GM12878 (cell line): ENCODE data around the gene YEATS4. TPM values are rescaled to one million over a fixed set of nuclear protein-coding genes. Genes with fewer than 3 reads are reported as not detected.

Experiments used
- ATAC-seq: fragments of 200-7000 bp; cut with Tn5 transposase; 3 replicates; pipeline ENCODE4 v1.9.1; 2020; ENCODE audit warnings: mild to moderate bottlenecking, moderate library complexity
- BruUV-seq: library from RNA; stranded (reverse); fragments of 400-500 nt; replicated peaks from 2 replicates; lab custom pipeline; 2021; lab: Mats Ljungman, UMichigan
- CTCF ChIA-PET: fragments of 300-600 bp; sonication (Branson Sonifier 250); formaldehyde crosslinking; extraction: SDS; loops from one replicate; lab custom pipeline; 2021; ENCODE audit warnings: inconsistent platforms; lab: Yijun Ruan, JAX
- POLR2A ChIA-PET: fragments of 350-600 bp; formaldehyde crosslinking; extraction: SDS; loops from one replicate; lab custom pipeline; 2021; ENCODE audit warnings: inconsistent platforms; lab: Charles Lee
- RAD21 ChIA-PET: fragments of 300-600 bp; sonication (Branson Sonifier 250); formaldehyde crosslinking; loops from one replicate; lab custom pipeline; 2023; ENCODE audit warnings: antibody characterized with exemption; ENCODE audit not compliant: unreplicated experiment; lab: Charles Lee
- SMC1A ChIA-PET: fragments of 300-600 bp; sonication (Branson Sonifier 250); formaldehyde crosslinking; loops from one replicate; lab custom pipeline; 2023; ENCODE audit not compliant: unreplicated experiment, uncharacterized antibody; lab: Charles Lee
- DNase-seq: peaks from one replicate; pipeline ENCODE4 v3.0.0-alpha.2; 2011; ENCODE audit warnings: low read depth, low spot score
- FAIRE-seq: peaks from 3 replicates; lab custom pipeline; 2011; peaks lifted over from hg19 to GRCh38; lab: Jason Lieb, UNC
- H2AFZ ChIP-seq: 2 replicates; pipeline ENCODE4 v1.6.0; 2011; ENCODE audit warnings: low read depth, low read length, control low read depth; ENCODE audit not compliant: control insufficient read depth
- H3K27ac ChIP-seq: 2 replicates; pipeline ENCODE4 v1.5.1; 2011; ENCODE audit warnings: control low read depth; ENCODE audit not compliant: control insufficient read depth, insufficient read depth
- H3K27me3 ChIP-seq, 2 experiments: replicated peaks in 1 of 2; 2 replicates each; pipeline versions ENCODE4 v1.6.0 to v1.6.1; 2011; ENCODE audit warnings: low read length in 1 of 2; ENCODE audit not compliant: control insufficient read depth in 2 of 2, insufficient read depth in 2 of 2
- H3K36me3 ChIP-seq, 2 experiments: 2 replicates each; pipeline ENCODE4 v1.5.1; 2011; ENCODE audit warnings: low read length in 1 of 2; ENCODE audit not compliant: control insufficient read depth in 2 of 2, insufficient read depth in 2 of 2
- H3K4me1 ChIP-seq: 2 replicates; pipeline ENCODE4 v1.6.1; 2011; ENCODE audit warnings: mild to moderate bottlenecking, low read length, moderate library complexity, mixed read lengths; ENCODE audit not compliant: control insufficient read depth, insufficient read depth
- H3K4me2 ChIP-seq: 2 replicates; pipeline ENCODE4 v1.6.0; 2011; ENCODE audit warnings: control low read depth; ENCODE audit not compliant: control insufficient read depth, insufficient read depth
- H3K4me3 ChIP-seq: fragments of 200-600 bp; sonication (generic); 2 replicates; pipeline ENCODE4 v1.5.1; 2016
- H3K79me2 ChIP-seq: 2 replicates; pipeline ENCODE4 v1.6.0; 2011; ENCODE audit warnings: low read length; ENCODE audit not compliant: control insufficient read depth, insufficient read depth
- H3K9ac ChIP-seq: 2 replicates; pipeline ENCODE4 v1.8.0; 2011; ENCODE audit warnings: low read length, control low read depth, mixed read lengths; ENCODE audit not compliant: control insufficient read depth, insufficient read depth
- H3K9me3 ChIP-seq: replicated peaks from 3 replicates; pipeline ENCODE4 v1.5.1; 2011; ENCODE audit warnings: mild to moderate bottlenecking, low read length; ENCODE audit not compliant: control insufficient read depth, insufficient read depth
- H4K20me1 ChIP-seq: 2 replicates; pipeline ENCODE4 v1.6.0; 2011; ENCODE audit not compliant: control insufficient read depth, insufficient read depth
- BCL11A ChIP-seq: IDR thresholded peaks from 2 replicates; pipeline ENCODE4 v1.6.1; 2011; ENCODE audit warnings: low read depth, low read length
- GABPA ChIP-seq: IDR thresholded peaks from 2 replicates; pipeline ENCODE4 v1.6.1; 2014; ENCODE audit warnings: antibody characterized with exemption, low read depth, mild to moderate bottlenecking, inconsistent platforms
- IKZF1 ChIP-seq: fragments of 450-650 bp; conservative IDR thresholded peaks from 2 replicates; pipeline ENCODE4 v1.6.1; 2017; ENCODE audit warnings: antibody characterized with exemption, mild to moderate bottlenecking
- IRF4 ChIP-seq: IDR thresholded peaks from 2 replicates; pipeline ENCODE4 v1.6.1; 2011; ENCODE audit warnings: low read depth, low read length
- MEF2B ChIP-seq: fragments of 450-650 bp; IDR thresholded peaks from 2 replicates; pipeline ENCODE4 v1.6.1; 2018; ENCODE audit warnings: mild to moderate bottlenecking, moderate library complexity; ENCODE audit not compliant: partially characterized antibody, poor library complexity, severe bottlenecking
- MTA3 ChIP-seq: IDR thresholded peaks from 2 replicates; pipeline ENCODE4 v1.6.1; 2012; ENCODE audit warnings: low read length, inconsistent platforms, borderline replicate concordance
- MYB ChIP-seq: fragments of 150-350 bp; IDR thresholded peaks from 2 replicates; pipeline ENCODE4 v1.6.1; 2014; ENCODE audit warnings: mild to moderate bottlenecking, low read depth, low read length, borderline replicate concordance
- MYC ChIP-seq: IDR thresholded peaks from 2 replicates; pipeline ENCODE4 v1.6.1; 2011; ENCODE audit warnings: mild to moderate bottlenecking, low read length, moderate library complexity, inconsistent platforms; ENCODE audit not compliant: insufficient read depth, insufficient replicate concordance, insufficient read length, severe bottlenecking
- SIX5 ChIP-seq: IDR thresholded peaks from 2 replicates; pipeline ENCODE4 v1.6.1; 2011; ENCODE audit warnings: mild to moderate bottlenecking, low read depth, low read length, moderate library complexity; ENCODE audit not compliant: severe bottlenecking
- SMAD1 ChIP-seq: fragments of 450-650 bp; IDR thresholded peaks from 2 replicates; pipeline ENCODE4 v1.6.1; 2018; ENCODE audit warnings: mild to moderate bottlenecking, low read depth; ENCODE audit not compliant: partially characterized antibody
- SPI1 ChIP-seq: IDR thresholded peaks from 2 replicates; pipeline ENCODE4 v1.6.1; 2011; ENCODE audit warnings: low read depth, mild to moderate bottlenecking, low read length, moderate library complexity, borderline replicate concordance; ENCODE audit not compliant: insufficient read depth
- TCF7 ChIP-seq: IDR thresholded peaks from 2 replicates; pipeline ENCODE4 v1.6.1; 2014; ENCODE audit warnings: antibody characterized with exemption, borderline replicate concordance
- YY1 ChIP-seq: IDR thresholded peaks from 2 replicates; pipeline ENCODE4 v1.6.1; 2011; ENCODE audit warnings: low read depth, mild to moderate bottlenecking, low read length
- ZSCAN29 ChIP-seq: fragments of 450-650 bp; IDR thresholded peaks from 2 replicates; pipeline ENCODE4 v1.6.1; 2017; ENCODE audit warnings: mild to moderate bottlenecking, moderate library complexity
- WGBS: methylation state at CpG from one replicate; pipeline ENCODE4 v1.1.6; 2016; ENCODE audit warnings: low lambda C conversion rate; ENCODE audit not compliant: insufficient replicate concordance, insufficient coverage; ENCODE audit errors: missing lambda C conversion rate; 5-methylcytosine and 5-hydroxymethylcytosine counted together
- in situ Hi-C: fragments of 300-500 bp; cut with MboI; formaldehyde crosslinking; loops from 9 replicates; pipeline ENCODE4 v1.14.3; 2018; ENCODE audit warnings: mixed read lengths
- intact Hi-C: fragments of 100-400 bp; cut with micrococcal nuclease; formaldehyde crosslinking; loops from one replicate; pipeline ENCODE4 v1.14.2; 2022; ENCODE audit not compliant: unreplicated experiment
- polyA plus RNA-seq, 11 experiments: library from polyadenylated mRNA; depleted of rRNA in 4 of 11; unstranded in 6 of 11; stranded (reverse) in 5 of 11; fragments of >200 nt; fragmentation: Nextera tagmentation in 4 of 11; fragmentation: Illumina TruSeq in 1 of 11; extraction: Ambion mirVana in 4 of 11; extraction: Trizol in 1 of 11; gene quantifications; 1 replicate in 1 of 11; 2 replicates in 10 of 11; pipeline versions ENCODE4 v1.2.1 to v1.2.3, GENCODE V29; 2011 to 2016; ENCODE audit warnings: inconsistent platforms in 2 of 11, missing spikeins in 2 of 11, low read depth in 1 of 11
- total RNA-seq, 4 experiments: library from RNA; depleted of rRNA in 3 of 4; stranded (reverse); fragments of >200 nt in 3 of 4; fragmentation: Illumina TruSeq in 1 of 4; extraction: Trizol in 1 of 4; gene quantifications; 2 replicates each; pipeline versions ENCODE4 v1.2.1 to v1.2.3, GENCODE V29; 2013 to 2021
- TF ChIP-seq, protein P1 (sequence below): IDR thresholded peaks from 2 replicates; pipeline ENCODE4 v1.6.1; 2012; ENCODE audit warnings: low read length, inconsistent platforms
- TF ChIP-seq, protein P2 (sequence below): IDR thresholded peaks from 2 replicates; pipeline ENCODE4 v1.6.1; 2012; ENCODE audit warnings: mild to moderate bottlenecking, low read depth, low read length

Gene YEATS4
- total and polyA plus RNA-seq, 10 of the 15 experiments (the other 5 are each of a cell fraction or from before 2014, with no cell fraction given): 23.8 to 45.4 (median 36.8) TPM

DNA sequence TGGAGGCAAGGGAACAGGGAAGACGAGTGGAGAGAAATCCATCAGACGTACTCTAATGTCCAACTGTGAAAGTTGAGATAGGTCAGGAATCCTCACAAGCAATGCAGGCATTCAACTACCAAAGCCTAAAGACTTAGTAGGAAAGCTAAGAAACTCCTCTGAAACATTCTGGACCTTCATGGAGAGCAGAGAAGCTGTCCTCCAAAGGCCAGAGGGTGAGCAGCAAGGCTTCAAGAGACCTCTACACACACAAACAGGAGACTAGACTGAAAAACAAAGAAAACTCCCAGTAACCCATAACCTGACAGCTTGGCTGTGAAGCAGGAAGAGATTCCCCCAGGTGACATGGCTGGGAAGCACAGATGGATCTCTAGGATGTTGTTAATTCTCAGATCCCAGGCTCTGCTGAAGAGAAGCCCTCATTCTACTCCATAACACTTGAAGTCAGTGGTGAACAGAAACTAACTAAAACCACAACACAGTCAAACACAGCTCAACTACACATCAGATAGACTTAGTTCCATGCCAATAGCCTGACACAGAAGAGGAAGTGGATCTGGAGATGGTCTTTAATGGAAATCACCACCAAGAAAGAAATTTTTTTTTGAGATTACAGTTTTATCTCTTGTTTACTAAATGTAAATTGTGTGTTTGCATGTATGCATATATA lies 34.6 kb upstream of the YEATS4 start (continued):
- TF ChIP-seq IRF4 (0 out of 2 replicates have a peak, but pooled peaks have one; percentile 9), SPI1 (peak; percentile 97), IKZF1 (peak; percentile 24; the same call in 1 of the 2 replicates), TCF7 (no peak)
- TF ChIP-seq, protein P1, sequence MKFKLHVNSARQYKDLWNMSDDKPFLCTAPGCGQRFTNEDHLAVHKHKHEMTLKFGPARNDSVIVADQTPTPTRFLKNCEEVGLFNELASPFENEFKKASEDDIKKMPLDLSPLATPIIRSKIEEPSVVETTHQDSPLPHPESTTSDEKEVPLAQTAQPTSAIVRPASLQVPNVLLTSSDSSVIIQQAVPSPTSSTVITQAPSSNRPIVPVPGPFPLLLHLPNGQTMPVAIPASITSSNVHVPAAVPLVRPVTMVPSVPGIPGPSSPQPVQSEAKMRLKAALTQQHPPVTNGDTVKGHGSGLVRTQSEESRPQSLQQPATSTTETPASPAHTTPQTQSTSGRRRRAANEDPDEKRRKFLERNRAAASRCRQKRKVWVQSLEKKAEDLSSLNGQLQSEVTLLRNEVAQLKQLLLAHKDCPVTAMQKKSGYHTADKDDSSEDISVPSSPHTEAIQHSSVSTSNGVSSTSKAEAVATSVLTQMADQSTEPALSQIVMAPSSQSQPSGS: 0 out of 2 replicates have a peak, but pooled peaks have one; percentile 24

DNA sequence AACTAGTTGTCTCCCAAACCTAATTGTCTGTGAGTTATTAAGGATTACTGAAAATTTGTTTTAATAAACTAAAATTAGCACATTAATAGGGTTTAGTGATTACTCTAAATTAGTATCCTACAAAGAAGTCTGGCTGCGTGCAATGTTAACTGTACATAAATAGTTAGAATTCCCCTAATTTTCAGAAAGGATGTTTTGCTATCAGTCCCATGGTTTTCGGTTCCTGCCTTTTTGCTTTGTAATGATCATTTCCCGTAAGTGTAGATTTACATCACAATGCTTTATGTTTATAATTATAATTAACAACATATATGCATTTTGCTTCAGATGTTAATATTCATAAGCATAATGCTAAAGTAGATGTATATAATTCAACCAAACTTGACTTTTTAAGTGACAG lies 31.1 kb upstream of the YEATS4 start:
- Histone ChIP-seq H3K4me3 (no peak overlapping the region), H3K4me2 (no peak overlapping the region), H4K20me1 (no peaks in the 10 kb centered on the region), H3K27ac (no peak overlapping the region), H3K27me3 (no peaks in the 10 kb centered on the region), H3K9ac (no peak overlapping the region), H3K36me3 (no peaks in the 10 kb centered on the region), H3K4me1 (no peaks in the 10 kb centered on the region), H3K79me2 (no peaks in the 10 kb centered on the region), H2AFZ (no peak overlapping the region), H3K9me3 (no peaks in the 10 kb centered on the region)
- SMC1A ChIA-PET: no interaction called here
- 41% methylated on average over 3 of the region's 3 CpGs for WGBS
- no peak for DNase-seq
- intact Hi-C loops: no loop called here
- POLR2A ChIA-PET: no interaction called here
- no peak for FAIRE-seq
- ATAC-seq: no peak
- CTCF ChIA-PET: no interaction called here
- in situ Hi-C loops: no loop called here
- no TSS peak for BruUV-seq
- RAD21 ChIA-PET: no interaction called here
- TF ChIP-seq MTA3 (no peak), BCL11A (no peak), YY1 (no peak), GABPA (no peak), MYC (no peak), MEF2B (no peak), SMAD1 (no peak), MYB (no peak), SIX5 (no peak), ZSCAN29 (no peak)
- TF ChIP-seq, protein P2, sequence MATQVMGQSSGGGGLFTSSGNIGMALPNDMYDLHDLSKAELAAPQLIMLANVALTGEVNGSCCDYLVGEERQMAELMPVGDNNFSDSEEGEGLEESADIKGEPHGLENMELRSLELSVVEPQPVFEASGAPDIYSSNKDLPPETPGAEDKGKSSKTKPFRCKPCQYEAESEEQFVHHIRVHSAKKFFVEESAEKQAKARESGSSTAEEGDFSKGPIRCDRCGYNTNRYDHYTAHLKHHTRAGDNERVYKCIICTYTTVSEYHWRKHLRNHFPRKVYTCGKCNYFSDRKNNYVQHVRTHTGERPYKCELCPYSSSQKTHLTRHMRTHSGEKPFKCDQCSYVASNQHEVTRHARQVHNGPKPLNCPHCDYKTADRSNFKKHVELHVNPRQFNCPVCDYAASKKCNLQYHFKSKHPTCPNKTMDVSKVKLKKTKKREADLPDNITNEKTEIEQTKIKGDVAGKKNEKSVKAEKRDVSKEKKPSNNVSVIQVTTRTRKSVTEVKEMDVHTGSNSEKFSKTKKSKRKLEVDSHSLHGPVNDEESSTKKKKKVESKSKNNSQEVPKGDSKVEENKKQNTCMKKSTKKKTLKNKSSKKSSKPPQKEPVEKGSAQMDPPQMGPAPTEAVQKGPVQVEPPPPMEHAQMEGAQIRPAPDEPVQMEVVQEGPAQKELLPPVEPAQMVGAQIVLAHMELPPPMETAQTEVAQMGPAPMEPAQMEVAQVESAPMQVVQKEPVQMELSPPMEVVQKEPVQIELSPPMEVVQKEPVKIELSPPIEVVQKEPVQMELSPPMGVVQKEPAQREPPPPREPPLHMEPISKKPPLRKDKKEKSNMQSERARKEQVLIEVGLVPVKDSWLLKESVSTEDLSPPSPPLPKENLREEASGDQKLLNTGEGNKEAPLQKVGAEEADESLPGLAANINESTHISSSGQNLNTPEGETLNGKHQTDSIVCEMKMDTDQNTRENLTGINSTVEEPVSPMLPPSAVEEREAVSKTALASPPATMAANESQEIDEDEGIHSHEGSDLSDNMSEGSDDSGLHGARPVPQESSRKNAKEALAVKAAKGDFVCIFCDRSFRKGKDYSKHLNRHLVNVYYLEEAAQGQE: no peak
